Gastrocnemius medialis (tissue), 4 donors: ENCODE measurements around the gene PDXDC1.
"Not testable (repeated sequence)": the region's sequence is repeated elsewhere in the genome, so short reads cannot be mapped to it uniquely, and the experiment has no call there.

ENCODE experiments used
- CTCF ChIP-seq, 5 experiments: fragments of 450-650 bp in 3 of 5; fragments of 200-600 bp in 2 of 5; sonication (generic) in 2 of 5; IDR thresholded peaks in 4 of 5; conservative IDR thresholded peaks in 1 of 5; 1 replicate in 4 of 5; 2 replicates in 1 of 5; pipeline ENCODE4 v1.5.1; 2016 to 2019; ENCODE audit warnings: antibody characterized with exemption in 5 of 5, mild to moderate bottlenecking in 3 of 5, moderate library complexity in 3 of 5
- POLR2A ChIP-seq, 2 donors: fragments of 450-650 bp; IDR thresholded peaks; one replicate each; pipeline ENCODE4 v1.6.1; 2017; ENCODE audit warnings: antibody characterized with exemption in 2 of 2, mild to moderate bottlenecking in 2 of 2, moderate library complexity in 2 of 2

- TF ChIP-seq CTCF (IDR thresholded peaks at IDR 0.05 in 4 of 5, conservative IDR thresholded peaks at IDR 0.05 in 1 of 5); POLR2A (IDR thresholded peaks at IDR 0.05): not testable (repeated sequence)
Observed at GRCh38 chr16:14937994-14938393, 36.8 kb upstream of the PDXDC1 start.
